ENCODE measurements around the gene LRRK2.

Gene LRRK2

DNA sequence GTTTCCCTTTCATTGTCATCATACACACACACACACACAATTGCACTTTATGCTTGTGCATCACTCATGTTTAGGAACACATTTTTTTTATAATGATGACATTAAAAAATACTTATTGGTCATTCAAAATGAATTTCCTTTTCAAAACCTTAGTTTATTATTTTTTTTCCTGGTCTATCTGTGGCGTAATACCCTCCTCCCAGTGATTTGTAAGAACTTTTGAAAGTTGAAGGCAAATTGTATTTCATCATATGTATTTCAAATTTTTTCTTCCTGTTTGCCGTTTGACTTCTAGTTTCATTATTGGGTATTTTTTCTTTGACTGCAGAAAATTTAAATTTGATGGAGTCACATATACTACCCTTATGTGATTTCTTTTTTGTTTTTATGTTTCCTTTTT is 2.5 kb upstream of the LRRK2 start:
- ChIA-PET CTCF (no interaction called here), POLR2A (no interaction called here)
- TF ChIP-seq CTCF (IDR thresholded peaks at IDR 0.05; ENCODE audit: insufficient read depth, low read length, missing control alignments), result no peak

GRCh38 chr12:40223646-40224045 is 1.2 kb upstream of the LRRK2 start:
- POLR2A ChIA-PET, result no interaction called here
- TF ChIP-seq CTCF (IDR thresholded peaks at IDR 0.05; ENCODE audit: insufficient read depth, low read length, missing control alignments), result no peak
- no peak for DNase-seq (ENCODE audit: low read depth, low spot score)
- CTCF ChIA-PET, result no interaction called here
- no peak overlapping the region for H3K4me3 ChIP-seq (ENCODE audit: low read depth, low read length)

More for the DNA sequence above, 2.5 kb upstream of the LRRK2 start:
- no peak overlapping the region for H3K4me3 ChIP-seq (ENCODE audit: low read depth, low read length)
- DNase-seq (ENCODE audit: low read depth, low spot score), result no peak

DNA sequence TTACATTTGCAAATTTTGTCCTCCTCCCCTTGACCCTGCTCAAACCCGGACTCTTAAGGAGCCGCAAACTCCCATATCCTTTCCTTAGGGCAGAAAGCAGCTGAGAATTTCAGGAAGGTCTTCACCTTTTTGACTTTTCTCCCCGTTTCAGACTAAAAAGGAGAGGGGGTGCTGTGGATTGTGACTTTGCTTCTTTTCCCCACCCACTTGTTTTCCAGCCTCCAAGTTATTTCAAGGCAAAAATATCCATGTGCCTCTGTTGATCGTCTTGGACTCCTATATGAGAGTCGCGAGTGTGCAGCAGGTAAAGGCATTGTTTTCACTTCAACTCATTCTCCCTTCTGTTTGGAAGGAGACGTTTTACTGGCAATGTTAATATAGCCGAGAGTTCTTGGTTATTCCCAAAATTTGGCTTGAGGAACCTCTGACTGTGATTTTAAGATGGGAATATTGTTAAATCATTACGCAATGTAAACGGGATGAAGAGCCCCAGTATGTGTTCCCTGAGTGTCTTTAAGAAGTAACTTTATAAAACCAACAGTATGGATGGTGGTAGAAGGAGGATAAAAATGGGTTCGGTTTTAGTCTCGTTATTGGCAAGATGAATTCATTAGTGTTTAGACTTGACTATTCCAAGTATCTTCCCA is 663 bp downstream of the LRRK2 start:
- TF ChIP-seq CTCF (IDR thresholded peaks at IDR 0.05; ENCODE audit: insufficient read depth, low read length, missing control alignments), result no peak
- DNase-seq (ENCODE audit: low read depth, low spot score), result no peak
- POLR2A ChIA-PET, result no interaction called here
- H3K4me3 ChIP-seq (ENCODE audit: low read depth, low read length), result peak overlapping the region; percentile 51; the same call in 1 of the 2 replicates
- CTCF ChIA-PET, result no interaction called here

DNA sequence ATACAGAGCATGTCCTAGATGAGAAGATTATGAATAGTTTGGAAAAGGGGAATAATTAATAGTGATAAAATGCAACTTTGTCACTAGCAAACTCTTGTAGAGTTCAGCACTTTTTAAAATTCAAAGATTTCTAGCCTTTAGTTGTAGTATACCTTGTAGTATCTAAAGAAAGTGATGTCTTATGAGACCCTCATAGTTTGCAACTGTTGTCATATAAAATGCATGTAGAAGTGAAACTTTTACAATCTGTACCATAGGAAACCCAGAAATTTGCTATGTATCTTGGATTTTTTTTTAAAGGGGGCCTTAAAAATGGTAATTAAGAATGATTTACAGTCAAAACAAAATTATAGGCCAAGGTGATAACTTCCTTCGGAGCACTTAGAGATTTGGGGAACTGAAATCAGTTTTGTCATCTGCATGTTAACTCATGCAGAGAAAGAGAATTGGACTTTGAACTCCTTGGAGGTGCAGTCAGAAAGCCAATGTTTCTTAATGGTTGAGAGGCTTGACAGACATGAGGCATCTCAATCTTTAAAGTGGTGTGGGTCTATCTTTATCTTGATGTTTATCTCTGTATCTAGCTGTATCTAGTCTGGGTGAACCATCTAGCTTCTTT is 1.3 kb downstream of the LRRK2 start:
- CTCF ChIA-PET, result no interaction called here
- no peak for DNase-seq (ENCODE audit: low read depth, low spot score)
- TF ChIP-seq CTCF (IDR thresholded peaks at IDR 0.05; ENCODE audit: insufficient read depth, low read length, missing control alignments), result no peak
- H3K4me3 ChIP-seq (ENCODE audit: low read depth, low read length), result no peak overlapping the region
- POLR2A ChIA-PET, result no interaction called here

GRCh38 chr12:40226705-40227104 is 1.9 kb downstream of the LRRK2 start:
- no peak overlapping the region for H3K4me3 ChIP-seq (ENCODE audit: low read depth, low read length)
- CTCF ChIA-PET, result no interaction called here
- no peak for TF ChIP-seq CTCF (IDR thresholded peaks at IDR 0.05; ENCODE audit: insufficient read depth, low read length, missing control alignments)
- DNase-seq (ENCODE audit: low read depth, low spot score), result no peak
- POLR2A ChIA-PET, result no interaction called here

GRCh38 chr12:40227447-40227846 is 2.6 kb downstream of the LRRK2 start:
- ChIA-PET CTCF (no interaction called here), POLR2A (no interaction called here)

More at GRCh38 chr12:40227447-40227846, 2.6 kb downstream of the LRRK2 start:
- no peak for DNase-seq (ENCODE audit: low read depth, low spot score)
- no peak for TF ChIP-seq CTCF (IDR thresholded peaks at IDR 0.05; ENCODE audit: insufficient read depth, low read length, missing control alignments)
- no peak overlapping the region for H3K4me3 ChIP-seq (ENCODE audit: low read depth, low read length)

Measured in AG04449 (cell line).